OCI-LY7 (cell line): ENCODE measurements around the gene CISD2. TPM values are rescaled to one million over a fixed set of nuclear protein-coding genes. Genes with fewer than 3 reads are reported as not detected.
A peak's percentile ranks its signal among the peaks of the same experiment; 100 is the strongest.

Source experiments
- BruUV-seq: library from RNA; stranded (reverse); fragments of 400-500 nt; replicated peaks from 2 replicates; lab custom pipeline; 2021; lab: Mats Ljungman, UMichigan
- CTCF ChIA-PET: fragments of 300-600 bp; sonication (Branson Sonifier 250); formaldehyde crosslinking; loops from one replicate; lab custom pipeline; 2022; ENCODE audit warnings: antibody characterized with exemption; ENCODE audit not compliant: unreplicated experiment; lab: Charles Lee
- POLR2A ChIA-PET: fragments of 300-600 bp; sonication (Branson Sonifier 250); formaldehyde crosslinking; loops from one replicate; lab custom pipeline; 2022; ENCODE audit warnings: antibody characterized with exemption; lab: Charles Lee
- DNase-seq: peaks from one replicate; pipeline ENCODE4 v3.0.0-alpha.2; 2015; ENCODE audit warnings: low spot score
- H2AFZ ChIP-seq: fragments of 200-600 bp; sonication (generic), shearing (Covaris generic); 2 replicates; pipeline ENCODE4 v1.6.1; 2014; ENCODE audit warnings: mild to moderate bottlenecking, antibody characterized with exemption, low read length, moderate library complexity
- H3K27ac ChIP-seq: fragments of 200-600 bp; sonication (generic); 2 replicates; pipeline ENCODE4 v1.5.1; 2014; ENCODE audit warnings: mixed run types, low read depth, mild to moderate bottlenecking, moderate library complexity, low read length, inconsistent platforms; ENCODE audit not compliant: poor library complexity, severe bottlenecking
- H3K36me3 ChIP-seq: fragments of 200-600 bp; sonication (generic); 2 replicates; pipeline ENCODE4 v1.6.1; 2014; ENCODE audit warnings: mild to moderate bottlenecking, antibody characterized with exemption, low read length, moderate library complexity, mixed read lengths; ENCODE audit not compliant: insufficient read depth
- H3K4me1 ChIP-seq: fragments of 200-600 bp; sonication (generic); 2 replicates; pipeline ENCODE4 v1.5.1; 2014; ENCODE audit warnings: mild to moderate bottlenecking, low read length; ENCODE audit not compliant: insufficient read depth, poor library complexity, severe bottlenecking
- H3K4me2 ChIP-seq: fragments of 200-600 bp; sonication (generic); 2 replicates; pipeline ENCODE4 v1.6.1; 2014; ENCODE audit warnings: mild to moderate bottlenecking, low read length
- H3K4me3 ChIP-seq: fragments of 200-600 bp; sonication (generic); 2 replicates; pipeline ENCODE4 v1.5.1; 2014; ENCODE audit warnings: mild to moderate bottlenecking, low read depth, low read length; ENCODE audit not compliant: poor library complexity, severe bottlenecking
- H3K79me2 ChIP-seq: fragments of 200-600 bp; sonication (generic); 2 replicates; pipeline ENCODE4 v1.6.1; 2016; ENCODE audit warnings: low read depth, mild to moderate bottlenecking, low read length, moderate library complexity, mixed read lengths; ENCODE audit not compliant: insufficient read depth
- H3K9me2 ChIP-seq: fragments of 200-600 bp; sonication (generic); 2 replicates; pipeline ENCODE4 v1.6.1; 2016; ENCODE audit warnings: mild to moderate bottlenecking, low read length, mixed read lengths; ENCODE audit not compliant: insufficient read depth
- H3K9me3 ChIP-seq: fragments of 200-600 bp; sonication (generic); 2 replicates; pipeline ENCODE4 v1.6.1; 2014; ENCODE audit warnings: mild to moderate bottlenecking, mixed run types, low read length, mixed read lengths
- H4K20me1 ChIP-seq: fragments of 200-600 bp; sonication (generic); 2 replicates; pipeline ENCODE4 v1.6.1; 2014; ENCODE audit warnings: mild to moderate bottlenecking, antibody characterized with exemption, low read length, moderate library complexity, mixed read lengths; ENCODE audit not compliant: insufficient read depth
- CTCF ChIP-seq: fragments of 200-600 bp; sonication (generic); conservative IDR thresholded peaks from 2 replicates; pipeline ENCODE4 v1.5.1; 2014; ENCODE audit warnings: mild to moderate bottlenecking, antibody characterized with exemption, low read length, moderate library complexity, mixed read lengths
- EZH2phosphoT487 ChIP-seq: fragments of 200-600 bp; sonication (generic); IDR thresholded peaks from 2 replicates; pipeline ENCODE4 v1.6.1; 2018; ENCODE audit warnings: low read depth, borderline replicate concordance, mild to moderate bottlenecking, mixed run types, antibody characterized with exemption, low read length, moderate library complexity, mixed read lengths
- intact Hi-C: fragments of 100-400 bp; cut with micrococcal nuclease; formaldehyde crosslinking; loops from one replicate; pipeline ENCODE4 v1.10.0; 2022; ENCODE audit not compliant: unreplicated experiment
- total RNA-seq, 2 experiments: library from RNA; depleted of rRNA in 1 of 2; stranded (reverse); fragments of >200 nt in 1 of 2; shearing (Covaris generic) in 1 of 2; gene quantifications; 2 replicates each; pipeline ENCODE4 v1.2.3, GENCODE V29; 2014 to 2022

CISD2 gene
- total RNA-seq, 2 experiments from 2014 or later: 34.6 to 37.6 TPM

- Histone ChIP-seq H3K9me3 (no peaks in the 10 kb centered on the region), H3K27ac (no peak overlapping the region), H3K36me3 (0 out of 2 replicates have a peak, but pooled peaks cover 3% of the 10 kb centered on the region), H3K9me2 (no peaks in the 10 kb centered on the region), H3K4me2 (no peak overlapping the region), H3K79me2 (peaks cover 40% of the 10 kb centered on the region), H3K4me3 (no peak overlapping the region), H4K20me1 (no peaks in the 10 kb centered on the region), H2AFZ (no peak overlapping the region), H3K4me1 (peaks cover 20% of the 10 kb centered on the region)
- ChIA-PET CTCF (no interaction called here), POLR2A (interaction anchor here (1.0 to 11.2 kb wide), 3 partner anchors 25 to 40 kb away, joined by 3 to 116 read pairs (median 4); partner anchors contain the start of gene CISD2)
- intact Hi-C loops: no loop called here
- TF ChIP-seq CTCF (no peak), EZH2phosphoT487 (no peak)
- BruUV-seq: no TSS peak
- no peak for DNase-seq
Measured at GRCh38 chr4:102832667-102833066, 36.1 kb upstream of the CISD2 start.

GRCh38 chr4:102836596-102836995 lies 32.2 kb upstream of the CISD2 start:
- Histone ChIP-seq H3K4me2 (no peak overlapping the region), H3K79me2 (peaks cover 22% of the 10 kb centered on the region), H3K36me3 (peaks cover 11% of the 10 kb centered on the region), H3K9me3 (no peaks in the 10 kb centered on the region), H3K4me3 (no peak overlapping the region), H3K27ac (no peak overlapping the region), H3K9me2 (no peaks in the 10 kb centered on the region), H2AFZ (no peak overlapping the region), H3K4me1 (peaks cover 7% of the 10 kb centered on the region), H4K20me1 (no peaks in the 10 kb centered on the region)
- ChIA-PET POLR2A (interaction anchor here (0.6 to 4.0 kb wide), 7 partner anchors 8 to 1749 kb away, joined by 3 to 23 read pairs (median 3); partner anchors contain the start of genes CISD2 and UBE2D3), CTCF (interaction anchor here (0.6 kb wide), 1 partner anchor 9 kb away, joined by 3 read pairs; the partner anchor contains the start of gene UBE2D3)
- TF ChIP-seq EZH2phosphoT487 (no peak), CTCF (no peak)
- intact Hi-C loops: no loop called here
- DNase-seq: no peak
- BruUV-seq: no TSS peak

GRCh38 chr4:102842367-102842766 lies 26.4 kb upstream of the CISD2 start:
- CTCF ChIA-PET: no interaction called here
- Histone ChIP-seq H3K27ac (no peak overlapping the region), H3K4me3 (no peak overlapping the region), H3K9me2 (no peaks in the 10 kb centered on the region), H3K79me2 (peaks cover 13% of the 10 kb centered on the region; the same call in 1 of the 2 replicates), H3K9me3 (no peaks in the 10 kb centered on the region), H2AFZ (no peak overlapping the region), H3K4me2 (no peak overlapping the region), H3K36me3 (peaks cover 19% of the 10 kb centered on the region), H4K20me1 (no peaks in the 10 kb centered on the region), H3K4me1 (peaks cover 6% of the 10 kb centered on the region)
- no TSS peak for BruUV-seq
- DNase-seq: peak; percentile 27
- POLR2A ChIA-PET: interaction anchor here (1.0 to 1.3 kb wide), 3 partner anchors 10 to 22 kb away, joined by 3 to 6 read pairs (median 5); no protein-coding TSS in a partner anchor
- TF ChIP-seq EZH2phosphoT487 (no peak), CTCF (no peak)
- intact Hi-C loops: no loop called here
